Gastroesophageal sphincter (tissue), 4 donors: Measurements from ENCODE around the gene DMGDH. TPM values are rescaled to one million over a fixed set of nuclear protein-coding genes. Genes with fewer than 3 reads are reported as not detected.

Experiments
- ATAC-seq: fragments of 150-250 bp; one replicate; pipeline ENCODE4 v1.9.1; 2016; ENCODE audit warnings: mild to moderate bottlenecking, moderate library complexity
- H3K27ac ChIP-seq, 4 donors: fragments of 200-600 bp; sonication (generic) in 3 of 4; 1 replicate in 3 of 4; 2 replicates in 1 of 4; pipeline ENCODE4 v1.5.1; 2016 to 2019
- H3K27me3 ChIP-seq: fragments of 200-600 bp; sonication (generic); one replicate; pipeline ENCODE4 v1.5.1; 2019
- H3K36me3 ChIP-seq, 2 donors: fragments of 200-600 bp; sonication (generic); one replicate each; pipeline ENCODE4 v1.5.1; 2019; ENCODE audit warnings: control low read depth in 1 of 2
- H3K4me1 ChIP-seq, 3 donors: fragments of 200-600 bp; sonication (generic); 1 replicate in 2 of 3; 2 replicates in 1 of 3; pipeline ENCODE4 v1.5.1; 2016 to 2019; ENCODE audit warnings: control low read depth in 2 of 3
- H3K4me3 ChIP-seq, 2 donors: fragments of 200-600 bp; sonication (generic); one replicate each; pipeline ENCODE4 v1.5.1; 2019; ENCODE audit warnings: mild to moderate bottlenecking in 1 of 2, moderate library complexity in 1 of 2
- H3K9me3 ChIP-seq, 3 donors: fragments of 200-600 bp; sonication (generic); one replicate each; pipeline ENCODE4 v1.5.1; 2017 to 2019; ENCODE audit warnings: control low read depth in 2 of 3
- CTCF ChIP-seq, 4 experiments: fragments of 200-600 bp in 2 of 4; fragments of 450-650 bp in 2 of 4; sonication (generic) in 1 of 4; IDR thresholded peaks; one replicate each; pipeline ENCODE4 v1.5.1; 2017 to 2019; ENCODE audit warnings: antibody characterized with exemption in 4 of 4, mild to moderate bottlenecking in 2 of 4, moderate library complexity in 2 of 4
- EP300 ChIP-seq: sonication (generic); formaldehyde crosslinking; IDR thresholded peaks from one replicate; pipeline ENCODE4 v1.6.1; 2017; ENCODE audit warnings: antibody characterized with exemption, mild to moderate bottlenecking
- POLR2A ChIP-seq, 2 donors: fragments of 450-650 bp; IDR thresholded peaks; one replicate each; pipeline ENCODE4 v1.6.1; 2017; ENCODE audit warnings: antibody characterized with exemption in 2 of 2, mild to moderate bottlenecking in 2 of 2, moderate library complexity in 1 of 2
- POLR2AphosphoS5 ChIP-seq: sonication (generic); formaldehyde crosslinking; IDR thresholded peaks from one replicate; pipeline ENCODE4 v1.6.1; 2017; ENCODE audit warnings: antibody characterized with exemption
- WGBS, 2 donors: methylation state at CpG; one replicate each; pipeline ENCODE4 v1.1.5; 2018; ENCODE audit warnings: low coverage in 1 of 2; 5-methylcytosine and 5-hydroxymethylcytosine counted together
- total RNA-seq, 4 donors: library from RNA; depleted of rRNA; stranded (reverse); fragments of >200 nt; gene quantifications; one replicate each; pipeline ENCODE4 v1.1.0, GENCODE V29; 2016

DMGDH gene
- total RNA-seq, 4 donors from 2014 or later = 4.7 to 7.3 (median 6.0) TPM

DNA sequence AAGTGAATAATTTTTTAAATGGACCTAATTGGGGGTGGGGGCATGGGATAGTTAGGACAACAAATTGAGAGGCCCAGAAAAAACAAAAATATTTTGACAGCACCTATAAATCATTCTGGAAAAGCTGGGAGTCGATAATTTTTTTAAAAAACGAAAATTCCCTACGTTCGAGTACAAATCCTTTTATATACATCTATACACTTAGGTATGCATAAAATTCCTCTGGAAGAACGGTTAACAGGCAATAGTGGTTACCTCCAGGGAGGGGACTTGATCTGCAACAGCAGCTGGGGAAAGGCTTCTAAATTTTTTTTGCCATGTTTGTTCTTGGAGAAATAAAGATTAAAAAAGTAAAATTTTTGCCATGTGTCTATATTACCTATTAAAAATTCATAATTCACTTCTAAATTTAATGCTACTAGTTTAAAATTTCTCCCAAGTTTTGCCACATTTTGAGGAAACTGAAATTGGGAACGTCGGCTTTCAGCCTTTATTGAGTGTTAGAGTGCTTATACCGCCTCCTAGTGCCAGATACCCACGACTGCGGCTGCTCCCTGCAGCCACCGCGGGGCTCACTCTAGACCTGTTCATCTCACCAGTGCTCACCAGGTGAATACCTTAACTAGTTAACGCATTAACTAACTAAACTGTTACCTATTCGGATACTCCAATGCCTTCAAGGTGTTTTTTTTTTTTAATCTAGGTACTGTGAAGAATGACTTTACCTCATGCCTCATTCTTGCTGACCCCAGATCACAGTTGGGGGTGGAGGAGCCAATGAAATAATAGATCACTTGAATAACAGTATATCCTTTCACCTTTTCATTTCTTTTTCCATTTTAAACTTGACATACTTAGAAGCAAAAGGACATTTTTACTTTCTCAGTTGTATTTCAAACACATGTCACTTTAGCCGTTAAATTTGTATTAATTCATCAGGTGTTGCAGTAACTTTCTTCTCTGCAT, 40.3 kb upstream of the DMGDH start:
- no peaks in the 10 kb centered on the region for H3K36me3 ChIP-seq
- peaks cover 22% of the 10 kb centered on the region for H3K27me3 ChIP-seq
- no peaks in the 10 kb centered on the region for H3K9me3 ChIP-seq
- H3K27ac ChIP-seq = no peak overlapping the region
- H3K4me1 ChIP-seq = peaks cover 0 to 30% (median 4%) of the 10 kb centered on the region in 3 donors
- no peak overlapping the region for H3K4me3 ChIP-seq
- 57 to 70% methylated on average over 15 of the region's 15 CpGs for WGBS, 2 donors
- TF ChIP-seq CTCF (IDR thresholded peaks at IDR 0.05) = peak in 1 of 4 experiments; percentile 39
- no peak for TF ChIP-seq EP300
- no peak for TF ChIP-seq POLR2AphosphoS5
- no peak for ATAC-seq

GRCh38 chr5:79108792-79109191, 39.3 kb upstream of the DMGDH start:
- H3K9me3 ChIP-seq = no peaks in the 10 kb centered on the region
- H3K36me3 ChIP-seq = no peaks in the 10 kb centered on the region
- H3K4me1 ChIP-seq = peaks cover 0 to 30% (median 4%) of the 10 kb centered on the region in 3 donors
- 57 to 96% methylated on average over 1 to 2 of the region's 8 CpGs for WGBS, 2 donors
- ATAC-seq = no peak
- peak overlapping the region in 2 of 4 donors; percentile 16 to 30 for H3K27ac ChIP-seq
- H3K4me3 ChIP-seq = no peak overlapping the region
- TF ChIP-seq EP300 = no peak
- TF ChIP-seq POLR2AphosphoS5 = no peak
- no peak for TF ChIP-seq POLR2A (IDR thresholded peaks at IDR 0.05)
- no peak for TF ChIP-seq CTCF (IDR thresholded peaks at IDR 0.05)
- peaks cover 22% of the 10 kb centered on the region for H3K27me3 ChIP-seq

GRCh38 chr5:79108086-79108485, 38.6 kb upstream of the DMGDH start:
- peak overlapping the region in 2 of 4 donors; percentile 16 to 30 for H3K27ac ChIP-seq
- 31 to 38% methylated on average over 3 of the region's 3 CpGs for WGBS, 2 donors
- no peaks in the 10 kb centered on the region for H3K9me3 ChIP-seq
- H3K27me3 ChIP-seq = peaks cover 22% of the 10 kb centered on the region
- TF ChIP-seq POLR2AphosphoS5 (no peak), EP300 (no peak), POLR2A (IDR thresholded peaks at IDR 0.05) (no peak), CTCF (IDR thresholded peaks at IDR 0.05) (no peak)
- H3K36me3 ChIP-seq = no peaks in the 10 kb centered on the region
- H3K4me3 ChIP-seq = no peak overlapping the region
- ATAC-seq = no peak
- H3K4me1 ChIP-seq = peaks cover 0 to 30% (median 4%) of the 10 kb centered on the region in 3 donors

- ATAC-seq = peak; percentile 22
- 70 to 79% methylated on average over 7 of the region's 7 CpGs for WGBS, 2 donors
- peak overlapping the region in 1 of 4 donors; percentile 11 for H3K27ac ChIP-seq
These were observed 37.7 kb upstream of the DMGDH start for GRCh38 chr5:79107020-79107796.

More at GRCh38 chr5:79107020-79107796, 37.7 kb upstream of the DMGDH start:
- Histone ChIP-seq H3K9me3 (no peaks in the 10 kb centered on the region), H3K36me3 (no peaks in the 10 kb centered on the region), H3K4me3 (no peak overlapping the region), H3K4me1 (peaks cover 0 to 27% (median 4%) of the 10 kb centered on the region in 3 donors), H3K27me3 (peaks cover 13% of the 10 kb centered on the region)
- no peak for TF ChIP-seq CTCF (IDR thresholded peaks at IDR 0.05)
- no peak for TF ChIP-seq POLR2AphosphoS5
- TF ChIP-seq EP300 = no peak
- no peak for TF ChIP-seq POLR2A (IDR thresholded peaks at IDR 0.05)
